GM18507 (cell line): ENCODE measurements around the gene JMJD1C.
"Not testable (repeated sequence)": the region's sequence is repeated elsewhere in the genome, so short reads cannot be mapped to it uniquely, and the experiment has no call there.

ENCODE experiments used
- DNase-seq: peaks from one replicate; pipeline ENCODE4 v3.0.0; 2011; ENCODE audit warnings: low read depth; ENCODE audit not compliant: insufficient read length; ENCODE audit errors: extremely low spot score
- FAIRE-seq: peaks from 2 replicates; lab custom pipeline; 2011; peaks lifted over from hg19 to GRCh38; lab: Jason Lieb, UNC

Gene JMJD1C

DNA sequence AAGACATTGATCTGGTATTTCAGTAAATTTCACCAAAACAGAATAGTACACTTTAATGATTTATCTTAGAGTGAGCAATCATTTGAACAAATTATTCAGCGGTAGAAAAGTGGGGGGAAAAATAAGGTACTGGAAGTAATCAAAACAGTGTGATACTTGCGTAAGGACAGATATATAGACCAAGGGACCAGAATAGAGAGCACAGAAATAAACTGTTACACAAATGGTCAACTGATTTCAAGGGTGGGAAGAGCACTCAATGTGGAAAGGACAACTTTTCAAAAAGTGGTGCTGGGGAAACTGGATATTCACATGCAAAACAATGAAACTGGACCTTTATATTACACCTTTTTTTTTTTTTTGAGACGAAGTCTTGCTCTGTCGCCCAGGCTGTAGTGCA, 212.7 kb downstream of the JMJD1C start:
- DNase-seq: no peak
- no peak for FAIRE-seq

DNA sequence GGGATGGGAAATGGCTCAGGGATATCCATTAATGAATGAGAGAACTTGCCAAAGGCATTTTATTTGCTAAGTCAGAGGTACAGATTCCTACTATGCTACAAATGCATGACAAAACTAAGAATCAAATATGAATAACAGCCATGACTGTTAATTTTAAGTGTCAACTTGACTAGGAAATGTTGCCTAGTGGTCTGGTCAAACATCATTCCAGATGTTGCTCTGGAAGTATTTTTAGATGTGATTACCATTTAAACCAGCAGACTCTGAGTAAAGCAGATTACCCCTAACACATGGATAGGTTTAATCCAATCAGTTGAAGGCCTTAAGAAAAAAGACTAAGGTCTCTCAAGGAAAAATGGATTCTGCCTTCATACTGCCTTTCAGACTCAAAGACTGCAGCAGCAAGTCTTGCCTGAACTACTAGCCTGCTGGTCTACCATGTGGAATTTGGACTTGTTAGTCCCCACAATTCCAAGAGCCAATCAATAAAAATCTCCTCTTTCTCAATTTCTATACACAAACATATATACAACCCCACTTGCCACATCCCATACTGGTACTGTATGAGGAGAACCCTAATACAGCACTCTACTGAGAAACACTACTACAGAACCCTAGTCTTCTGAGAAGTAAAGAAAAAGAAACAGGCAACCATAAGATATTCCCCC, 213.5 kb downstream of the JMJD1C start:
- no peak for DNase-seq
- FAIRE-seq: no peak

DNA sequence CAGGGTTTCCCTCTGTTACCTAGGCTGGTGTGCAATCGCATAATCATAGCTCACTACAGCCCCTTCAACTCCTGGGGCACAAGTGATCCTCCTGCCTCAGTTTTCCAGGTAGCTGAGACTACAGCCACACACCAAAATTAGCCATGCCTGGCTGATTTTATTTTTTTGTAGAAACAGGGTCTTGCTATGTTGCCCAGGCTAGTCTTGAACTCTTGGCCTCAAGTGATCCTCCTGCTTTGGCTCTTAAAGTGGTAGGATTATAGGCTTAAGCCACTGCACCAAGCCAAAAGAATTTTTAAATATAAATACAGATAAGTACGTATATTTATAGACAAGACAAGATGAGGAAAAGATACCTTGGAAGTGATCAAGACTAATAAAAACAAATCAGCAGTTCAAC, 215.7 kb downstream of the JMJD1C start:
- no peak for FAIRE-seq

DNA sequence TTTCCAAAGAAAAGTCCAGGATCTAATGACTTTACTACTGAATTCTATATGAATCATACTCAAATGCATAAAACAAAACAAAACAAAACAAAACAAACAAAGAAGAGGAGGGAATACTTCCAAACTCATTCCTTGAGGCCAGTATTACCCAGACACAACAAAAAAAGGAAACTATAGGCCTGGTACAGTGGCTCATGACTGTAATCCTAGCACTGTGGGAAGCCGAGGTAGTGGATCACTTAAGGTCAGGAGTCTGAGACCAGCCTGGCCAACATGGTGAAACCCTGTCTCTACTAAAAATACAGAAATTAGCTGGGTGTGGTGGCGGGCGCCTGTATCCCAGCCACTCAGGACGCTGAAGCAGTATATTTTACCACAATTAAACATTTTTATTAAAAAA, 218.0 kb downstream of the JMJD1C start:
- no peak for FAIRE-seq

More for the DNA sequence above, 215.7 kb downstream of the JMJD1C start:
- no peak for DNase-seq

DNA sequence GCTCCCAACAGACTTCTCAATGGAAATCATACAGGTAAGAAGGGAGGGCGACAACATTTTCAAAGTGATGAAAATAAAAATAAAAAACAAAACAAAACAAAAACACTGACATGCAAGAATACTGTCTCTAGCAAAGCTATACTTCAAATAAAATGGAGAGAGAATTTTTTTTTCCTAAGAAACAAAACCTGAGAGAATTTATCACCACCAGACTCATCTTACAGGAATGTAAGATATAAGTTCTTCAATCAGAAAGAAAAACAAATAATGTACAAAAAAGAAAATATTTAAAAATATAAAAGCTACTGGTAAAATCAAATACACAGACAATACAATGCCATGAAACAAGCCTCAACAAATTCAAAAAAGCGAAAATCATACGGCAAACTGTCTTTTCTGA, 219.4 kb downstream of the JMJD1C start:
- no peak for DNase-seq
- no peak for FAIRE-seq

More for the DNA sequence above, 218.0 kb downstream of the JMJD1C start:
- DNase-seq: no peak

DNA sequence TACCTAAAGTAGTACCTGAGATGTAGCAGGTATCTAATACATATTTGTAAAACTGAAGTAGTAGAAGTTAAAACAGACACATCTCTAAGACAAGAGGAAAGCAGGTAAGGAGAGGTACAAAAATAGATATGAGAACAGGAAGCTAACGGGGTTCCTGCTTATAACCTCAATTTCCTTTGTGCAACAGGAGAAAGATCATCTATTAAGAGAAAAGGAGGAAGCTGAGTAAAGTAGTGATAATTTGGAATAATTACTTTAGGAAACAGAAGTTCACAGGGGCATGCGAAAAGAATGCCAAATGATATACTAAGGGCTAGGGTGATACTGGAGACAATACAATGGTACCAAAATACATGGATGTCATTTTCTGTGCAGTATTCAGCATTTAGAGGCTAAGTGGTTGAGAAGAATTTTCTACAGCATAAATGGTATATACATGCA, 223.9 kb downstream of the JMJD1C start:
- FAIRE-seq: peak; percentile 77
- DNase-seq: no peak

DNA sequence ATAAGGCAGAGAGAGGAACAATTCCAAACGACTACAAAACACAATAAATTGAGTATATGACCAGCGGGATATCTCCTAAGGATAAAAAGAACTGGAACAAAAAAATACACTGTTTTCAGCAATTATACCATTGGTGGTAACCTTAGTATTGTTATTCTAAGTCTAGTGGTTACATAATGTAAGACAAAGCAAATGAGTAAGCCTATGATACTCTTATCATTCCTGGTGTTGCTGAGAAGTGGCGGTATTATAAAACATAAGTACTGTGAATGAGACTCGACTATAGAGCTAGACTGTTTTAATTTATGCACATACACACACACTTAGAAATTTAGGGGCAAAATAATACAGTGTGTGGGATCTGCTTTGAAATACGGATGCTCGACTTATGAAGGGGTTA, 225.0 kb downstream of the JMJD1C start:
- no peak for FAIRE-seq
- no peak for DNase-seq

DNA sequence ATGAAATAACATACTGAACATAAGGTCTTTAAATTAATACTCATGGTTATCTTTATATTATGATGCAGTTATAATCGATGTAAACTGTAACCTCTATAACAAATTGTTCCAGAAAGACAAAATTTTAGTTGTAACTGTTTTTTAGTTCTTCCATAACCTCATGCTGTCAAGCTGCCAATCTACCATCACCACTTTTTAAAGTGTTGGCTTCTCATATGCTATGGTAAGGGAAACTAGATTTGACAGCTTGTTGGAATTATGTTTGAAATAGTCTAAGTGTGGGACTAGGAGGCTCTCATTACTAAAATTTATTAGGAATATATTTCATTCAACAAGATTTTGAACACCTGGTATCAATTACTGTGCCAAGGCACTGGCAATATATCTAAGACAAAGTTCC, 227.3 kb downstream of the JMJD1C start:
- no peak for DNase-seq

DNA sequence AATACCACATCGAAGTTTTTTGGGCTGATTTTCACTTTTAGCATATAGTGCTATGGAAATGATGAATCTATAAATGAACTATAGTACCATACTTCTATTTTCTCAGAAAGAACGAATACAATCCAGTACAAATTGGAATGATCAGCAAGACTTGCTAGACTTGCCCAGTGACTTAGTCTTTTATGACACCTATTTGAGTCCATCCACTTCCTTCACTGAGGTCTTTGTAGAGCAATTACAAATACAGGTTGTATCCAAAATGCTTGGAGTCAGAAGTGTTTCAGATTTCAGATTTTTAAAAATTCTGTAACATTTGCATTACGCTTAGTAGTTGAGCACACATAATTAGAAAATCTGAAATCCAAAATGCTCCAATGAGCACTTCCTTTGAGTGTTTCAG, 228.4 kb downstream of the JMJD1C start:
- DNase-seq (no peak), FAIRE-seq (peak; percentile 38)

More for the DNA sequence above, 227.3 kb downstream of the JMJD1C start:
- FAIRE-seq: no peak

DNA sequence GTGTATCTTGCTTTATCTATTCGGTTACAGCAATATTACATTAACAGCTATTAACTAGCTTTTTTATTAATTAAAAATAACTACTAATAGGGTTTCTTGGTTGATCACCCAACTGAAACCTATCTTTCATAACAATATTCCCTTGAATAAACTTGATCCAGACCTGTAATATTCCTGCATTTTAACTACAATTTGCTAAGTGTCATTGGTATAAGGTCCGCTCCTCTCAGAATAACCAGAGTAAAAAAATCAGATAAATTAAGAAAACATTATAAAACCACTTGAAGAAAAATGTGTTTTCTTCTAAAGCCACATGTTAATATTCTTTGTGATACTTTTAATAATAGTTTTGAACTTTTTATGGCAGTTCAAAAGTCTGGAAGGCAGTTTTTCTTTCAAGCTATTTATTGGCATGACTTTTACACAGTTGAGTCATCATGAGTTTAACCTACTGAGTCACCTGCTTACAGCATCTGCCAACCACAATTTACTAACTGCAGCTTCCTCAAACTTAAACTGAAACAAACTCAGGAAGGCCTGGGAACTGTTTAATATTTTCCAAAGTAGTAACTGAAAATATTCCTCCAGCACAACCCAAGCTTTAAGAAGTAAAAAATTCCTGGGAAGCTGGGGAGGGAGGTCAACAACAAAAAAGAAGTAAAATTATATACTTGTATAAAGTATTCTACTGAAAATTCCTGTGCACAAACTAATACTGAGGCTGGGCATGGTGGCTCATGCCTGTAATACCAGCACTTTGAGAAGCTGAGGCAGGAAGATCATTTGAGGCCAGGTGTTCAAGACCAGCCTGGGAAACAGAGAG, 229.5 kb downstream of the JMJD1C start:
- DNase-seq: peak; percentile 33
- peak; percentile 93 for FAIRE-seq

DNA sequence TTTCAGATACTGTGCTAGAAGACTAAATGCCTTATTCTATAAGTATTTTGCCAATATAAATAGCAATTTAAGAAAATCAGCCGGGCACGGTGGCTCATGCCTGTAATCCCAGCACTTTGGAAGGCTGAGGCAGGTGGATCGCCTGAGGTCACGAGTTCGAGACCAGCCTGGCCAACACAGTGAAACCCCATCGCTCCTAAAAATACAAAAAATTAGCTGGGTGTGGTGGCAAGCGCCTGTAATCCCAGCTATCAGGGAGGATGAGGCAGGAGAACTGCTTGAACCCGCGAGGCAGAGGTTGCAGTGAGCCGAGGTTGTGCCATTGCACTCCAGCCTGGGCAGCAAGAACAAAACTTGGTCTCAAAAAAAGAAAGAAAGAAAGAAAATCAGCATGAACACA, 230.6 kb downstream of the JMJD1C start:
- not testable (repeated sequence) for FAIRE-seq, DNase-seq

DNA sequence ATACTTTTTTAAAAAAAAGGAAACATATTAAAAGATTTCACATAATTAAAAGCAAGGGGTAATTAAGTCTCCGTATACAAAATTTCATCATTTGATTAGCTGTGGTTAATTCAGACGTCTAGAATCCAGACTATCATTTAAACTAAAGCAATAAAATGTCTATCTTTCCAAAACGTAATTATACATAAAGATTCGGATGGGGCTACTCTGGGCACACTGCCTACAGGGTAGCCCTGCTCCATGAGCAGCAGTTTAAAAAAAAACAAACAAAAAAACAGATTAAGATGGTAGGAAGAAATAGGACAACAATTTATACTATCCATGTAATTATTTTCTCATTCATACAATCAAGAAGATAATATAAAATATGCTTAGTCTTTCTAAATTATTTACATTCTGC, 236.6 kb downstream of the JMJD1C start:
- DNase-seq (no peak), FAIRE-seq (no peak)

DNA sequence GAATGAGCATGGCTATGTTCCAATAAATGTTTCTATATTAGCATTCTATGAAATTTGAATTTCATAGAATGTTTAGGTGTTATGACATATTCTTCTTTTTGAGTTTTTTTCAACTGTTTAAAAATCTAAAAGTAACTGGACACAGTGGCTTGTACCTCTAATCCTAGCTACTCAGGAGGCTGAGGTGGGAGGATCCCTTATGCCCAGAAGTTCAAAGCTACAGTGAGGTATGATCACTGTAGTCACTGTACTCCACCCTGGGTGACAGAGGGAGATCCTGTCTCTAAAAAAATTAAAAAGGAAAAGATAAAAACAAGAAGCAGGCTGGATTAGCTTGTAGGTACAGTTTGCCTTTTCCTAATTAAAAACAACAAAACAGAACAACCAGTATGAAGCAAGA, 237.5 kb downstream of the JMJD1C start:
- FAIRE-seq: peak; percentile 35
- DNase-seq: no peak

DNA sequence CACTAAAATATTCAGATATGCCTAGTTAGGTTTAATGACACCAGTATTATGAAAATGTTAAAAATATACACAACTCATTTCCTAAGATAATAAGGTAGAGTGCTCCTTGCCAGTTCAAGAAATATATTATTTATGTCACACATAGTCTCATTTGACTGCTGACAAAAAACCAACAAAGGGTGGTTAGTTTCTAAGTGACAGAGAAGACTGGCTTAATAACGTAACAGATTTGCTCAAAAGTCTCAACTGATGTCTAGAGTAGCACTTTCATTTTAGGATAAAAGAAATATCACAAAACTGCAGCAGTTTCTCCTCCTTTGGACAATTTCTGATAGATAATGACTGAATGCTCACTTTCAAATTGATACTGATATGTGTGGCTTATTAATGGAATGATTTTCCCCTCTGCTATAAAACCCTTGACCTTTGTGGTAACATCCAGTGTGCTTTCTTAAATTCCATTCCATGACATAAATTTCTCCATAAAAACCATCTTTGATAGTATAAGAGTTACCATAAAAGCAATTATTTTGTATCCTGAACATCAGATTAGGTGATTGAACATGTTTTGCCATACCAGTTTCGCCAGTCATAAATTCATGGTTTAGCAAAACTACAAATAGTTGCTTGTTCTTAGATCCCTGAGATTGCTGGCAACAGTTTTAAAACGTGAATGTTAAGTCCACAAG, 238.4 kb downstream of the JMJD1C start:
- FAIRE-seq: peak; percentile 77

DNA sequence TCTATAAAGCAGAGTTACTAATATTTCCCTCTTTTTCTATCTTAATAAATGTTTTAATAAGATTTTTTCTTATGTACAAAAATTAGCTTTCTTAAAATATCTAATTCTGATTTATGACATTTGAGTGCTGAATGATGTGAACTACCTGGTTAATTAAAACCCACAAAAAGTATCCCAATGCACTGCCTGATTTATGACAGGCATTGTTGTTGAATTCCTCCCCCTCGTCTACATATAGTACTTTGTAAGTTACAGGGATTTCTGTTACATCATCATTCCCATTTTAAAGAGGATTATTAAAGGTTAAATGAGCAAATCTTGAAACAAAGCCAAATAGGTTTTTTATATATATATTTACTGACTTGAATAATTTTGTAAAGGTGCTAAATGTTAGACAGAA, 241.5 kb downstream of the JMJD1C start:
- no peak for FAIRE-seq

More for the DNA sequence above, 238.4 kb downstream of the JMJD1C start:
- DNase-seq: no peak

DNA sequence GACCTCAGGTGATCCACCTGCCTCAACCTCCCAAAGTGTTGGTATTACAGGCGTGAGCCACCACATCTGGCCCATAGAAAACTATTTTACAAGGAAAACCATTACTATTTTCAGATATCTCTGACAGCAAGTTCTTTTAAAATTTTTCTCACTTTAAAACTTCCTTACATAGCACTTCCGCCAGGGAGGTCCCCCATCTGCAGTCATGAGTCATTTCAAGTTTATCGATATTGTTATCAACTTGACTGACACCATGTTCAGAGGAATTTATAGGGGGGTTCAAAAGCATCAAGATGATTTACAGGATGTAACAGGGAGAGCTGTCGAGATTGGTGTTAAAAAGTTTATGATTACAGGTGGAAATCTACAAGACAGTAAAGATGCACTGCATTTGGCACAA, 243.8 kb downstream of the JMJD1C start:
- FAIRE-seq (peak; percentile 41), DNase-seq (no peak)

More for the DNA sequence above, 241.5 kb downstream of the JMJD1C start:
- DNase-seq: no peak

DNA sequence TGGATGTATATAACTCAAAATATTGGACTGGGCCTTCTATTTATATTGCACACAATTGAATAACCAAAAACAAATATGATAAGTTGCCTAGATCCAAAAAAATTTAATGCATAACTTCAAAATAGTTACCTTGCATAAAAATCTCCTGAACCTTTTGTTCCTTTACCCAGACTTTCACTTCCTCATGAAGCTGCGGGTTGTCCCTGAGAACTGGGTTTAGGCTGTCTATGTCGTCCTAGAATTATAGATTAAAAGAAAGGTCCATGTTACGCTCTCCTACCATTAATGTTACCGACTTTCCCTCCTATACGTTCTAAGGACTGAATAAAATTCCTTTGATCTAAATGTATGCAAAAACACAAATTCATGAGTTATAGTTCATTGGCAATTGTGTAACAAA, 246.0 kb downstream of the JMJD1C start:
- FAIRE-seq: no peak
- DNase-seq: no peak

DNA sequence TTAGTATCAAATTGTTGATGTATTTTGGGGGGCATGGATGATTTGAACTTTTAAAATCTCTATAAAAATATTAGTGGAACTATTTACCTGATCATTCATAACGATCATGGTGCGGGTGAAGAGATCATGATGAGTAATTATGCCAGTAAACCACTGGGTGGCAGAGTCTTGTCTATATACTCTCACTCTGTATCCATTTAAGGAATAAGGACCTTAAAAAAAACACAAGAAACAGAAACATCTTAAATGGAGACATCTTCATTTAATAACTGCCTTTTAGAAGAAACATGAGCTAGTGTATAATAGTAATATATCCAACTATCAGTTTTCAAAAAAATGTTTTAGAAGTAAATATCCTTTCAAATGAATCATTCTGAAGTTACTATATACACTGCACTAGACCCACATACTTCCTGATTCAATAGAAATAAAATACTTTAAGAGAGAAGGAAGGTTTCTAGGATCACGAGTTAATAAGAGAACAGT, 248.6 kb downstream of the JMJD1C start:
- DNase-seq (no peak), FAIRE-seq (peak; percentile 59)

DNA sequence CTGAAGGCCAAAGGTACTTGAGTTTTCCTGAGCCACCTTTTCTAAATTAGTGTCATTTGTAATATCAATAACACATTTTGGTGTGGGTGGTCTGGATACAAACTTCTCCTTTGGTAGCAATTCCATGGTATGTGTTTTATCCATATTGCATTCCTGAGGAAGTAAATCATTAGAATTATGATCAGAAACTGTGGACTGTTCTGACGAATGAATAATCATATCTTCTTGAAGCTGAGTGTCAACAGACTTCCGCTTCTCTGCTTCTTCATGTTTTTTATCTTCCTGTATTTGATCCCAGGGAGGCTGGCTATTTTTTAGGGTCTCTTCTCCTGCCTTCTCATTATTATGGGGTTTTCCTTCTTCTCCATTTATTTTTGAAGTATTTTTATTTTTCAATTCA, 251.2 kb downstream of the JMJD1C start:
- DNase-seq: no peak
- FAIRE-seq: no peak

DNA sequence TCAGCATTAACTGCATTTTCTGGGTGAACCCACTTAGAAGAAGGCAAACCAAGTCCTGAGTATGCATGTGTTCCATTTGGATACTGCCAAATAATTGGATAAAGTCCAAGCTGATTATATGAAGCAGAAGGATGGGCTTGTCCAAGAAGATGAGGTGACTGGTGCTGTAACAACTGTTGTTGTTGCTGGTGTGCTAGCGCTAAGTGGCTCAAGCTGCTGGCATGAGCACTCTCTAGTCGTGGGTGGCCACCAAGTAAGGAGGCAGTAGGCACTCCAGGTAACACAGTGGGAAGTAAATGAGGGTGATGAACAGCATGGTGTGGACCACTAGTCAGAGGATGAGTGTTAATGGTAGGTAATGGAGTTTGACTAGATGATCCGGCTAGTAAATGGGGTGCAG, 252.3 kb downstream of the JMJD1C start:
- no peak for FAIRE-seq

More for the DNA sequence above, 252.3 kb downstream of the JMJD1C start:
- no peak for DNase-seq
